GM12891 (cell line): ENCODE results near the gene SAT2.
"Not testable (repeated sequence)": the region's sequence is repeated elsewhere in the genome, so short reads cannot be mapped to it uniquely, and the experiment has no call there.

Experiments
- DNase-seq: peaks from one replicate; pipeline ENCODE4 v3.0.0; 2011; ENCODE audit warnings: low spot score; ENCODE audit not compliant: insufficient read length
- FAIRE-seq: peaks from 2 replicates; lab custom pipeline; 2011; peaks lifted over from hg19 to GRCh38; lab: Jason Lieb, UNC
- PAX5 ChIP-seq: IDR thresholded peaks from 2 replicates; pipeline ENCODE4 v1.6.1; 2011; ENCODE audit warnings: low read length, moderate library complexity, mild to moderate bottlenecking; ENCODE audit not compliant: insufficient read depth, severe bottlenecking
- POLR2A ChIP-seq: IDR thresholded peaks from 2 replicates; pipeline ENCODE4 v1.6.1; 2011; ENCODE audit warnings: low read depth, low read length, control low read depth
- POLR2AphosphoS5 ChIP-seq: IDR thresholded peaks from 2 replicates; pipeline ENCODE4 v1.6.1; 2011; ENCODE audit warnings: low read depth, low read length, control low read depth
- POU2F2 ChIP-seq: IDR thresholded peaks from 2 replicates; pipeline ENCODE4 v1.6.1; 2011; ENCODE audit warnings: low read depth, mild to moderate bottlenecking, control low read depth, low read length, moderate library complexity
- SPI1 ChIP-seq: IDR thresholded peaks from 2 replicates; pipeline ENCODE4 v1.6.1; 2011; ENCODE audit warnings: low read depth, low read length, control low read depth
- TAF1 ChIP-seq: IDR thresholded peaks from 2 replicates; pipeline ENCODE4 v1.6.1; 2011; ENCODE audit warnings: low read depth, low read length, control low read depth

The SAT2 gene

DNA sequence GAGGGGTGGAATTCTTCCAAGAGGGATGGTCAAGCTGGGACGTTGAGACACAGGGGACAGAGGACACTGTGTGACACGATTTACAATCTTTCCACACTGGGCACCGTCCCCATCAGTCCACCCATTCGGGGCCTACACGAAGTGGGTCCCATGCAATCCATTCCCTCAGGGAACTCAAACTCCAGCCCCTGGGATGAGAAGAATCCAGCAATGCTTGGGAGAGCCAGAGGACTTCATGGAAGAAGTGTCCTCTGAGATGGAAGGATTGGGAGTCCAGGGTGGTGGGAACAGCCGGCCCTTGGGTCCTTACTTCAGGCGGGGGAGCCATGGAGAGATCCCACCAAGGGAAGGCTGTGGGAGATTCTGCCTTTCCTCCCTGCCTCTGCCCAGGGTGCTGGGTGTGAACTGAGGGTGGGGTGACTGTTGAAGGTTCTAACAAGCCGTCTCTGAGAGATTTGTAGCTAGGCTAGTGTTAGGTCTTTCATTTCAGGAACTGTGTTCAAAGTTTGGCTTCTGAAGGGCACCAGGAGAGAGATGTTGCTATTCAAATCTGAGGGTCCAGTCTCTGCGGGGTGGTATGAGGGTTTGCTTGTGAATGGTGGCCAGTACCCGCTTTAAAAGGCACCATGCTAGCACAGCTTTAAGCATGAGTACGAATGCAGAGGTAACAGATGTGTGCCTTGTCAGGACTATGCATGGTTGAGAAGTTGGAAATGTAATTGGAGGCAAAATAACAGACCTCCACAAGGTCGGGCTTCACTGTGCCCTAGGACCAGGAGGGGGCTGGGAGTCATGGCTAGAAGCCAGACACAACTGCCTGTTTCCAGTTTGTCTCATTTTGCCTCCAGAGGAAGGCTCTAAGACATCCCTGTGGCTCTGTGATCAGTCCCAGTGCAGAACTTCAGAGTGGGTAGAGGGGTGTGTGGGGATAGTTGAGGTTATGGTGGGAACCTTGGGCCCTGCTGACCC lies 25.1 kb upstream of the SAT2 start:
- DNase-seq (no peak), FAIRE-seq (no peak)
- TF ChIP-seq POU2F2 (no peak), POLR2A (no peak), PAX5 (no peak), SPI1 (no peak), TAF1 (no peak), POLR2AphosphoS5 (no peak)

DNA sequence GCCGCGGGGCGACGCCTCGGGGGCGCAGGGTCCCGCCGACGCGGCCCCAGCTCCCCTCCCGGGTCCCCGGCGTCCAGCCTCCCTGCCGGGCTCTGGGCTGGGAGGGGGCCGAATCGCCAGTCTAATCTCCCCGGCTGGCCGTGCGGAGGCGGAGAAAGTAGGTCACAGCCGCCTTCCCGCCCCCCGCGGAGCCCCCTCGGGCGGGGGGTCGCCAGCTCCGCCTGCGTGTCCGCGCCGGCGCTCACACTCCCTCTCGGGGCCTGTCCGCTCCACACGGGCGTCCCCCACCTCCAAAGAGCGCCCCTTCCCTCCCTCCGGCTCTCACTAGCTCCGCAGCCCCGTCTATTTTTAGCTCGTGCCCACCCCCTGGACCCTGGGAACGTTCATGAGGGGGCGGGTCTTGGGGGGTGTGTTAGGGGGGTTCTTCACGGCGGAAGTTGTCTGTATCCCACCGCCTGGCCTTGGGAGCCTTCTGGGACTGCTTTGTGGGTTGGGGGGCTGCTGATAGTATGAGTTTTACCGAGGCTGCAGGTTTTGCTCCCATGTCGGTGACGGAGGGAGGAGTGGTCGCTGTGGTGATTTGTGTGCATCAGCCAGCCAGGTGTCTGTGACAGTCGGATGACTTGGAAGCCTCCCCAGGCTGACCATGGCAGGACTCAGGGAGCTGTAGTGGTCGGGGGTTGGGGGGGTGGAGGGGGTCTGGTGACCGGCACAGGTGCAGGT lies 24.2 kb upstream of the SAT2 start:
- FAIRE-seq: no peak
- no peak for DNase-seq
- TF ChIP-seq PAX5 (no peak), TAF1 (no peak), SPI1 (no peak), POLR2A (no peak), POLR2AphosphoS5 (no peak)

DNA sequence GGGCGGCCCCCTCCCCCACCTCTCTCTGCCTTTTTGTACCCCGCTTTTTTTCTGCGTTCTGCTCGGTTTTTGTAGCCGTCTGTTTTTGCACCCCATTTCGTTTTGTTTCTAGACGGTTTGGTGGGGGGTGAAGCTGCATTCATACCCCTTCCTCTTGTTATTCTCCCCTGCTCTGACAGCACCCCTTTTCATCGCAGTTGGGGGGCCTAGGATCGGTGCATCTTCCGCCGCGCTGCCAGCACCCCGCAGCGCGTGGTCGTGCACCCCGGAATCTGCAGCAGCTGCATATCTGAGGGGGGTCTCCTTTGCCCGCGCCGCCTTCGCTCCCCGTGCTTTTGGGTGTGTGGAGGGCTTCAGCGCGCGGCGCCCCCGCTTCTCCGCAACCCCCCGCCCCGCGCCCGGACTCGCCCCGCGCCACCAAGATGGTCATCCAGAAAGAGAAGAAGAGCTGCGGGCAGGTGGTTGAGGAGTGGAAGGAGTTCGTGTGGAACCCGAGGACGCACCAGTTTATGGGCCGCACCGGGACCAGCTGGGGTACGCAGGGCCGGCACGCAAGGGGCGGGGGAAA lies 23.6 kb upstream of the SAT2 start:
- DNase-seq (no peak), FAIRE-seq (peak; percentile 52)
- no peak for TF ChIP-seq POLR2A
- no peak for TF ChIP-seq SPI1

DNA sequence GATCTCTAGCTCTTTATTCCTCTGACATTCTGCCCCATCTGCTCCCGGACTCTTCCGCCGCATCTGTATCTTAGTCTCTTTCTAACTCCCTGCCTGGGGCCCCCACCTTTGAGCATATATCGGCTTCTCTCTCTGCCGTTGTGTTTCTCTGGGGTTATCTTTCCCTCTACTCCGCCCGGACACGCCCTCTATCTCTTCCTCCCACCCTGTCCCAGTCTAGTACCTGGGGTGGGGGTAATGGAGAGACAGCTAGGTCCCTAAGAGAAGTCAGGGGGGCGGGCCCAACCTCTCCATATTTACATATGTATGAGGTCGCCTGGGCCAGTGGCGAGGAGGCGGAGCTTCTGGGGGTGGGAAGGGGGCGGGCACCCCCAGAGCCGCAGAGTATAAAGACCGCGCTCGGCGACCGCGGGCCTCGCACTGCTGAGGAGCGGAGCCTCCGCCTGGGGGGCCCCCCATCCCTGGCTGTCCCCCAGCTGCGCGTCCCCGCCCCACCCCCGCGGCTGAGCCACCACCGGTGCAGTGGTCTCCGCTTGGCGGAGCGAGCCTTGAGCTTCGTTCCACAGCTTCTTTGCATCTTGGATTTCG lies 23.0 kb upstream of the SAT2 start, which contains the start of gene ATP1B2:
TSS of gene ATP1B2 (plus strand) at position 418 of the 588 bp plus-strand sequence. CDS start 593 bp downstream, outside the sequence.
- FAIRE-seq (peak; percentile 52), DNase-seq (peak; percentile 72)
- peak; percentile 98 for TF ChIP-seq POU2F2
- TF ChIP-seq PAX5: no peak
- TF ChIP-seq TAF1: no peak

DNA sequence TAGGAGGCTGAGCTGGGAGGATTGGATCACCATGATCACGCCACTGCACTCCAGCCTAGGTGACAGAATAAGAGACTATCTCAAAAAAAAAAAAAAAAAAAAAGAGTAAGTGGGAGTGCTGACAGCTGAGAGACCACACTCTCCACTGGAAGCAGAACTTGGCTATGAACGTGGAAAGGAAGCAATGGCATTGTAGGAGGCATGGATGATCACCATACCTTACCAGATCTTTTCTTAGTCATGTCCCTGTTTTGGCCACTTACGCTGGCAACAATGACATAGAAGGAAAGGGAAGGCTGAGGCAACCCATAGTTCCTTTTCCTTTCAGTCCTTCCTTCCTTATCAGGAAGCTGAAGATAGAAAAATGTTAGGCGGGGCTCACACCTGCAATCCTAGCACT lies 19.4 kb upstream of the SAT2 start:
- DNase-seq (no peak), FAIRE-seq (no peak)
- no peak for TF ChIP-seq PAX5

GRCh38 chr17:7646457-7646856 lies 18.8 kb upstream of the SAT2 start:
- FAIRE-seq (no peak), DNase-seq (no peak)
- TF ChIP-seq POU2F2 (no peak), POLR2AphosphoS5 (no peak)

DNA sequence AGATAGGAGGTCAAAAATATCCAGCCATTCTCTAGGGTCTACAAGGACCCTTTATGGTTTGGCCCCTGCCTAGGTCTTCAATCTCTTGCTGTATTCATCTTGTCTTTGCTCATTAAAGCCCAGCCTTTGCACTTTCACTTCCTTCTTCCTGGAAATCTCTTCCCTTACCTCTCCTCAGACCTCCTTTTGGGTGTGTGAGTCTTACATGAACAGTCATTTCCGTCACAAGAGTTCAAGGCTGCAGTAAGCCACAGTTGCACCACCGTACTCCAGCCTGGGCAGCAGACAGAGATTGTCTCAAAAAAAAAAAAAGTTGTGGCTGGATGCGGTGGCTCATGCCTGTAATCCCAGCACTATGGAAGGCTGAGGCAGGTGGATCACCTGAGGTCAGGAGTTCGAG lies 17.2 kb upstream of the SAT2 start:
- FAIRE-seq: no peak
- no peak for TF ChIP-seq TAF1
- TF ChIP-seq SPI1: peak; percentile 65
- DNase-seq: no peak

GRCh38 chr17:7641635-7642034 lies 14.0 kb upstream of the SAT2 start:
- not testable (repeated sequence) for FAIRE-seq, DNase-seq

DNA sequence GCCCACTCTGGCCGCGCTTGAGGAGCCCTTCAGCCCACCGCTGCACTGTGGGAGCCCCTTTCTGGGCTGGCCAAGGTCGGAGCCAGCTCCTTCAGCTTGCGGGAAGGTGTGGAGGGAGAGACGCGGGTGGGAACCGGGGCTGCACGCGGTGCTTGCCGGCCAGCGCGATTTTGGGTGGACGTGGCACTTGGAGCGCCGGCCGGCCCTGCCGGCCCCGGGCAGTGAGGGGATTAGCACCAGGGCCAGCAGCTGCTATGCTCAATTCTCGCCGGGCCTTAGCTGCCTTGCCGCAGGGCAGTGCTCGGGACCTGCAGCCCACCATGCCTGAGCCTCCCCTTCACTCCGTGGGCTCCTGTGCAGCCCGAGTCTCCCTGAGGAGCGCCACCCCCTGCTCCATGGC lies 13.2 kb upstream of the SAT2 start:
- no peak for DNase-seq
- FAIRE-seq: no peak
- TF ChIP-seq POLR2A (no peak), POLR2AphosphoS5 (no peak), SPI1 (no peak), PAX5 (no peak), POU2F2 (no peak)

- no peak for FAIRE-seq
- no peak for DNase-seq
- TF ChIP-seq POLR2AphosphoS5 (no peak), SPI1 (no peak), POU2F2 (no peak), POLR2A (no peak), PAX5 (no peak), TAF1 (no peak)
Measured at GRCh38 chr17:7636163-7636562, 8.5 kb upstream of the SAT2 start.
